Large intestine (tissue), 3 donors: Measurements from ENCODE around the gene LIG1. TPM values are rescaled to one million over a fixed set of nuclear protein-coding genes. Genes with fewer than 3 reads are reported as not detected.

ENCODE experiments used
- DNase-seq, 2 donors: peaks; one replicate each; pipeline versions ENCODE4 v3.0.0 to v3.0.0-alpha.2; 2013
- H3K27ac ChIP-seq: one replicate; pipeline ENCODE4 v1.5.1; 2013; ENCODE audit warnings: low read length
- H3K27me3 ChIP-seq: 2 replicates; pipeline ENCODE4 v1.6.1; 2013; ENCODE audit warnings: low read length; ENCODE audit not compliant: control insufficient read depth, insufficient read depth
- H3K36me3 ChIP-seq: 2 replicates; pipeline ENCODE4 v1.6.1; 2013; ENCODE audit warnings: low read length; ENCODE audit not compliant: control insufficient read depth, insufficient read depth
- H3K4me1 ChIP-seq: one replicate; pipeline ENCODE4 v1.6.1; 2013; ENCODE audit warnings: low read length; ENCODE audit not compliant: control insufficient read depth, insufficient read depth
- H3K4me3 ChIP-seq: one replicate; pipeline ENCODE4 v1.5.1; 2013; ENCODE audit warnings: low read length
- H3K9me3 ChIP-seq: one replicate; pipeline ENCODE4 v1.6.1; 2013; ENCODE audit warnings: mild to moderate bottlenecking, low read depth, low read length, moderate library complexity; ENCODE audit not compliant: control insufficient read depth
- WGBS: methylation state at CpG from one replicate; pipeline ENCODE4 v1.1.5; 2013; ENCODE audit warnings: low lambda C conversion rate; ENCODE audit not compliant: insufficient coverage; 5-methylcytosine and 5-hydroxymethylcytosine counted together
- polyA plus RNA-seq: library from polyadenylated mRNA; unstranded; fragments of 120-200 nt; gene quantifications from one replicate; pipeline ENCODE4 v1.2.1, GENCODE V29; 2013

Gene LIG1
- polyA plus RNA-seq, 1 donor = 45.1 TPM

GRCh38 chr19:48123907-48124651, 46.1 kb downstream of the LIG1 start:
- peak in 1 of 2 donors; percentile 55 for DNase-seq
- no CpG with 5 or more reads among the region's 12 CpGs for WGBS
- H3K27me3 ChIP-seq = no peaks in the 10 kb centered on the region
- H3K36me3 ChIP-seq = peaks cover 49% of the 10 kb centered on the region
- H3K9me3 ChIP-seq = peaks cover 4% of the 10 kb centered on the region
- no peaks in the 10 kb centered on the region for H3K4me1 ChIP-seq
- H3K27ac ChIP-seq = no peak overlapping the region
- H3K4me3 ChIP-seq = no peak overlapping the region

DNA sequence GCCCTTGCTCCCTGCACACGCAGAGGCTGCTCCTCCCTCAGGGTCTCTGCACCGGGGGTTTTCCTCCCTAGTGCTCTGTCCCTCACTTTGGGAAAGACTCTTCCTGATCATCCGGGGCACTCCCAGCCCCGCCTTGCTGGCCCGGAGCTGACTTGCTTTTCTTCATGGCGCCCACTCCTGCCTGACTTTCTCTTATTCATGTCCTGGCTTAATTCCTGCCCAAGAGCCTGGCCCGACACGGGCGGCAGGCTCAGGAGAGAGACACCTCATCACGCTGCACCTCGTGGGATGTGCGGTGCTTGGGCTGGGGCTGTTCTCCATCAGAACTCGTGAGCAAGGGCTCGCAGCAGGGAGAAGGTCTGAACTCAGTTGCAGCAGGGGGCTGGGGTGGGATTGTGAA, 47.7 kb downstream of the LIG1 start:
- peaks cover 4% of the 10 kb centered on the region for H3K9me3 ChIP-seq
- H3K36me3 ChIP-seq = peaks cover 56% of the 10 kb centered on the region
- no peaks in the 10 kb centered on the region for H3K4me1 ChIP-seq
- H3K4me3 ChIP-seq = no peak overlapping the region
- H3K27me3 ChIP-seq = no peaks in the 10 kb centered on the region
- H3K27ac ChIP-seq = no peak overlapping the region
- WGBS = 100% methylated on average over 4 of the region's 14 CpGs
- DNase-seq = no peak

DNA sequence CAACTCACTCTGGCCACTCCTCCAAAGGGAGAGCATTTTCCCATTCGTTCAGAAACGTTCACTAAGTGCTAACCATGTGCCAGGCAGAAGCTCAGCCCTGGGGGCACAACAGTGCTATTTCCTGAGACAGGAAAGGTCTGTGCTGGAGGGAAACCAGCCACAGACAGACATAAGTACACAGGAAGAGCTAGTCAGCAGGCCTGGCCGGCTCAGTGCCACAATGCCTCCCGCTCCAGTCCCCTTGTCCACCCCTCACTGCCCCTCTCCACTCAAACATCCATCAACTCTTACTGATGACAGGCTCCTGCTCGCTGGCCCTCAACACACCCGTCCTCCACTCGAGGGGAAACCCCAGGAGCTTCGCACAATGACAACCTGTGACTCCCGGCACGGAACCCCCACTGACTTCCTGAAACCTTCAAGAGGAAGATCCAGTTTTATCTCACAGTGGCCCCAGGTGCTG, 48.2 kb downstream of the LIG1 start:
- H3K27me3 ChIP-seq = no peaks in the 10 kb centered on the region
- H3K4me3 ChIP-seq = no peak overlapping the region
- DNase-seq = no peak
- H3K4me1 ChIP-seq = no peaks in the 10 kb centered on the region
- peaks cover 55% of the 10 kb centered on the region for H3K36me3 ChIP-seq
- peaks cover 4% of the 10 kb centered on the region for H3K9me3 ChIP-seq
- WGBS = no CpG with 5 or more reads among the region's 10 CpGs
- H3K27ac ChIP-seq = no peak overlapping the region

DNA sequence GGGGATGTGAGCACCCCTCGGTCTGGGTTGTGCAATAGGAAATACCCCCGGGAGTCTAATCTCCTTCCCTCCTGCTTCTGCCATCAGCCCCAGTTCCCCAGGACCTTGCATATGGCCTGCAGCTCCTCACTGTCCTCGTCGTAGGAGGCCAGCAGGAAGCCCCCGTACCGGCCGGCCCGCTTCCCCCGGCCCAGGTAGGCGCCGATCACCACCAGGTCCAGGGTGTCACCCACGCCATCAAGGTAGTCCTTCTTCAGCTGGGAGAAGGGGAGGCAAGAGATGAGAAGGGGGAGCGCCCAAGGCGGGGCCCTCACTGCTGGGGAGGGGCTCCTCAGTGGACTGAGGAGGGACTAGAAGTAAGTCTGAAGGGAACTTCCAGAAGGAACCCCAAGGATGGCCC, 49.1 kb downstream of the LIG1 start:
- no CpG with 5 or more reads among the region's 14 CpGs for WGBS
- H3K9me3 ChIP-seq = peaks cover 4% of the 10 kb centered on the region
- H3K4me1 ChIP-seq = no peaks in the 10 kb centered on the region
- no peak for DNase-seq
- H3K27me3 ChIP-seq = no peaks in the 10 kb centered on the region
- H3K27ac ChIP-seq = no peak overlapping the region
- peaks cover 54% of the 10 kb centered on the region for H3K36me3 ChIP-seq
- no peak overlapping the region for H3K4me3 ChIP-seq

- H3K27ac ChIP-seq = no peak overlapping the region
- H3K36me3 ChIP-seq = peaks cover 56% of the 10 kb centered on the region
- no peak for DNase-seq
- peaks cover 4% of the 10 kb centered on the region for H3K9me3 ChIP-seq
- WGBS = 100% methylated on average over 1 of the region's 2 CpGs
- no peaks in the 10 kb centered on the region for H3K27me3 ChIP-seq
- H3K4me1 ChIP-seq = no peaks in the 10 kb centered on the region
- H3K4me3 ChIP-seq = no peak overlapping the region
Observed at GRCh38 chr19:48120505-48120904, 49.6 kb downstream of the LIG1 start.

DNA sequence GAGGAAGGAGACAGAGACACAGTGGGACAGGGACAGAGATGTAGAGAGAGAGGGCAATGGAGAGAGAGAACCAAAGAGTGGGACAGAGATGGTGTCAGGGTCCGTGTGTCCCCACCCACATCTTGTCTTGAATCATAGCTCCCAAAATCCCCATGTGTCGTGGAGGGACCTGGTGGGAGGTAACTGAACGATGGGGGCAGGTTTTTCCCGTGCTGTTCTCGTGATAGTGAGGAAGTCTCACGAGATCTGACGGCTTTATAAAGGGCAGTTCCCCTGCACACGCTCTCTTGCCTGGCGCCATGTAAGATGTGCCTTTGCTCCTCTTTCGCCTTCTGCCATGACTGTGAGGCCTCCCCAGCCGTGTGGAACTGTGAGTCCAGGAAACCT, 52.0 kb downstream of the LIG1 start:
- H3K27ac ChIP-seq = no peak overlapping the region
- no peaks in the 10 kb centered on the region for H3K27me3 ChIP-seq
- no peaks in the 10 kb centered on the region for H3K4me1 ChIP-seq
- H3K9me3 ChIP-seq = peaks cover 4% of the 10 kb centered on the region
- H3K36me3 ChIP-seq = peaks cover 50% of the 10 kb centered on the region
- DNase-seq = no peak
- H3K4me3 ChIP-seq = no peak overlapping the region
- WGBS = 96% methylated on average over 4 of the region's 11 CpGs

GRCh38 chr19:48117515-48118130, 52.5 kb downstream of the LIG1 start:
- Histone ChIP-seq H3K4me1 (no peaks in the 10 kb centered on the region), H3K36me3 (peaks cover 46% of the 10 kb centered on the region), H3K4me3 (no peak overlapping the region), H3K27me3 (no peaks in the 10 kb centered on the region), H3K9me3 (peaks cover 4% of the 10 kb centered on the region), H3K27ac (no peak overlapping the region)
- WGBS = no CpG with 5 or more reads among the region's 12 CpGs
- DNase-seq = no peak

DNA sequence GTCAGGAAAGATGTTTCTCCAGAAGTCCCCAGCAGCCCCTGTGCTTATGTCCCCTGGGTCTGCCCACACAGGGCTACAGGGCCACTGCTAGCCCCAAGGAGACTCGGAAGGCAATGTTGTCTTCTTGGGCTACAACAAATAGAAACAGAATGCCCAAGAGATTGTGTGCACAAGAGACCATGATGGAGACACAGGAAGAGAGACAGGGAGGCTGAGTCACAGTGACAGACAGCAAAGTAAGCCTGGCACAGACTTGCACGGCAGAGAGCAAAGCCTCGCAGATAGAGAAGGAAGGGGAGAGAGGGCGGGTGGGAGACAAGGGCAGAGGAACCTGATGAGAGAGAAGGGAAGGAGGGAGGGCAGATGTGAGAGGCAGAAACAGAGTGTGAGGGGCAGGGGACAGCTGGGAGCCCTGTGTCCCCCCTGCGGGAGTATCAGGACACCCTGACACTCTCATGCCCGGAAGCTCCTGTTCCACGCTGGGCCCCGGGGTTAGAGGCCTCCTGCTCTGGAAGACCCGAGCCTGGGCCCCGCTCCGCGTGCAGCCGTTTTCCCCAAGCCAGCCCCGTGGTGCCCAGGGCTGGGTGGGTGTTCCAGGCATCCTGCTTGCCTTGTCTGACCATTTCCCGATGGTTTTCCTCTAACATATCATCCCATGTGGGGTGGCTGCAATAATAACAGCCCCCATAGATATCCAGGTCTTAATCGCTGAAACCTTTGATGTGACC, 56.8 kb downstream of the LIG1 start:
- WGBS = no CpG with 5 or more reads among the region's 16 CpGs
- Histone ChIP-seq H3K4me3 (no peak overlapping the region), H3K27ac (no peak overlapping the region), H3K4me1 (peaks cover 3% of the 10 kb centered on the region), H3K27me3 (no peaks in the 10 kb centered on the region), H3K9me3 (no peaks in the 10 kb centered on the region), H3K36me3 (peaks cover 20% of the 10 kb centered on the region)
- DNase-seq = no peak

- no peak overlapping the region for H3K4me3 ChIP-seq
- DNase-seq = peak in 1 of 2 donors; percentile 42
- no peaks in the 10 kb centered on the region for H3K9me3 ChIP-seq
- no peaks in the 10 kb centered on the region for H3K27me3 ChIP-seq
- peaks cover 3% of the 10 kb centered on the region for H3K4me1 ChIP-seq
- WGBS = no CpG with 5 or more reads among the region's 7 CpGs
- peaks cover 8% of the 10 kb centered on the region for H3K36me3 ChIP-seq
- H3K27ac ChIP-seq = no peak overlapping the region
Observed at GRCh38 chr19:48111280-48111679, 58.9 kb downstream of the LIG1 start.

- H3K4me3 ChIP-seq = peak within 1 kb of the TSS; percentile 45
Observed at GRCh38 chr19:48110350-48110966, 59.7 kb downstream of the LIG1 start, which contains the start of gene PLA2G4C. PLA2G4C (minus strand) TSS chr19:48110817; CDS start chr19:48106529, 4,288 bp downstream.

More at GRCh38 chr19:48110350-48110966, 59.7 kb downstream of the LIG1 start, which contains the start of gene PLA2G4C:
- H3K27me3 ChIP-seq = no peaks in the 10 kb centered on the region
- H3K27ac ChIP-seq = peak within 1 kb of the TSS; percentile 63
- H3K36me3 ChIP-seq = peaks cover 5% of the 10 kb centered on the region
- DNase-seq = peak; percentile 81 to 86
- H3K4me1 ChIP-seq = peaks cover 3% of the 10 kb centered on the region
- 0% methylated on average over 1 of the region's 27 CpGs for WGBS
- no peaks in the 10 kb centered on the region for H3K9me3 ChIP-seq
